Lower leg skin (tissue), 4 donors: ENCODE data around the gene PEAK1. TPM values are rescaled to one million over a fixed set of nuclear protein-coding genes. Genes with fewer than 3 reads are reported as not detected.

Experiments used
- DNase-seq, 2 donors: peaks; one replicate each; pipeline ENCODE4 v3.0.0-alpha.2; 2019; ENCODE audit warnings: low spot score in 2 of 2
- H3K4me3 ChIP-seq: fragments of 200-600 bp; sonication (generic); 2 replicates; pipeline ENCODE4 v1.5.1; 2017; ENCODE audit warnings: mild to moderate bottlenecking, low read depth; ENCODE audit not compliant: poor library complexity, severe bottlenecking
- POLR2A ChIP-seq, 2 donors: fragments of 450-650 bp; IDR thresholded peaks; one replicate each; pipeline ENCODE4 v1.6.1; 2016 to 2017; ENCODE audit warnings: antibody characterized with exemption in 2 of 2, mild to moderate bottlenecking in 1 of 2, moderate library complexity in 1 of 2
- WGBS, 2 donors: methylation state at CpG; one replicate each; pipeline ENCODE4 v1.1.5; 2018; 5-methylcytosine and 5-hydroxymethylcytosine counted together
- intact Hi-C: fragments of 100-400 bp; cut with DNase I; formaldehyde crosslinking; loops from one replicate; pipeline ENCODE4 v1.15.0; 2023; ENCODE audit warnings: low total_unique reads
- total RNA-seq, 4 donors: library from RNA; depleted of rRNA; stranded (reverse); fragments of >200 nt; gene quantifications; one replicate each; pipeline ENCODE4 v1.1.0, GENCODE V29; 2016
- TF ChIP-seq, protein P1 (sequence below), 3 donors: fragments of 450-650 bp; IDR thresholded peaks; one replicate each; pipeline ENCODE4 v1.5.1; 2016; ENCODE audit warnings: antibody characterized with exemption in 3 of 3, mild to moderate bottlenecking in 3 of 3, moderate library complexity in 2 of 3

Gene PEAK1
- total RNA-seq, 4 donors from 2014 or later: 23.4 to 38.2 (median 31.0) TPM

DNA sequence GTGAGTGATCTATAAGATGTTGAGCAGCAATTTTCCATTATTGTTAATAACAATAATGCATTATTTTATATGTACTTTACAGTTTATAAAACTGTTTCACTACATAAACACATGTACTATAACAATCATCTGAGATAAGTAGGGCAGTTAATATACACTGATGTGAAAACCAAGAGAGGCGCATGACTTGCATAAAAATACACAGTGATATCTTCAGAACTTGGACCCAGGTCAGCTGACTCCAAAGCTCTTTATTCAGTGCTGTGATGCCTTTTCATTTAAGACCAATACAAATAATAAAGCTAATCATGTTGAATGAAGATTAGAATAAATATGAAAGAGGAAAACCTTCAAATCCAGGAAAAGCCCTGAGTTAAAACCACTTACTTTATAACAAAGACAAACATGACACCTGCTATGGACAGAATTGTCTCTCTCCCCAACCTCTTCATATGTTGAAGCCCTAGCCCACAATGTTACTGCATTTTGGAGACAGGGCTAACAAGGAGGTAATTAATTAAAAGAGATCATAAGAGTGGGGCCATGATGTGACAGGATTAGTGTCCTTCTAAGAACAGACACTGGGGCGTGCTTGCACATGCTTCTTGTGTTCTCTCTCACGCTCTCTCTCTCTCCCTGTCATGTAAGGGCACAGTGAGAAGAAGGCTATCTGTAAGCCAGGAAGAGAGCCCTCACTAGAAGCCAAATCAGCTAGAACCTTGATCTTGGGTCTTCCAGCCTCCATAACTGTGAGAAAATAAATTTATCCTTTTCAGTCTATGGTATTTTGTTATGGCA is 293.2 kb downstream of the PEAK1 start:
- intact Hi-C loops: no loop called here
- no peak overlapping the region for H3K4me3 ChIP-seq
- TF ChIP-seq POLR2A (IDR thresholded peaks at IDR 0.05): no peak
- TF ChIP-seq, protein P1, sequence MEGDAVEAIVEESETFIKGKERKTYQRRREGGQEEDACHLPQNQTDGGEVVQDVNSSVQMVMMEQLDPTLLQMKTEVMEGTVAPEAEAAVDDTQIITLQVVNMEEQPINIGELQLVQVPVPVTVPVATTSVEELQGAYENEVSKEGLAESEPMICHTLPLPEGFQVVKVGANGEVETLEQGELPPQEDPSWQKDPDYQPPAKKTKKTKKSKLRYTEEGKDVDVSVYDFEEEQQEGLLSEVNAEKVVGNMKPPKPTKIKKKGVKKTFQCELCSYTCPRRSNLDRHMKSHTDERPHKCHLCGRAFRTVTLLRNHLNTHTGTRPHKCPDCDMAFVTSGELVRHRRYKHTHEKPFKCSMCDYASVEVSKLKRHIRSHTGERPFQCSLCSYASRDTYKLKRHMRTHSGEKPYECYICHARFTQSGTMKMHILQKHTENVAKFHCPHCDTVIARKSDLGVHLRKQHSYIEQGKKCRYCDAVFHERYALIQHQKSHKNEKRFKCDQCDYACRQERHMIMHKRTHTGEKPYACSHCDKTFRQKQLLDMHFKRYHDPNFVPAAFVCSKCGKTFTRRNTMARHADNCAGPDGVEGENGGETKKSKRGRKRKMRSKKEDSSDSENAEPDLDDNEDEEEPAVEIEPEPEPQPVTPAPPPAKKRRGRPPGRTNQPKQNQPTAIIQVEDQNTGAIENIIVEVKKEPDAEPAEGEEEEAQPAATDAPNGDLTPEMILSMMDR (IDR thresholded peaks at IDR 0.05): no peak
- DNase-seq: no peak
- WGBS, 2 donors: 60 to 75% methylated on average over 3 of the region's 3 CpGs

DNA sequence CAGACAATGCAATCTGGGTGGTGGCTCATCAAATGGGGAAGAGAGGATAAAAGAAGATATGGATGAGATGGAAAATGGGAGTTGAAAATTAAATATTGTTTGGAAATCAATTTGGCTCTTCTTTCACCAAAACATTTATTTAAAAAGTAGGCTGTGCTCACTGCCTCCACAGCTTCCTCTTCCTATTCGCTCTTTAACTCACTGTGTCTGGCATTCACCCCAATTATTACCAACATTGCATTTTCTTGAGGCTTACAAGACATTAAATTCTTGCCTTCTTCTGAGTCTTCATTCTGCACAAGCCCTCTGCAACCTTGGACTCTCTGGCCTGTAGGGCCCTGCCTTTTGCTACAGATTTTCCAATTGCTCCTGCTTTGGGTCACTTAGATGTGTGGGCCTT is 296.1 kb downstream of the PEAK1 start:
- no peak for DNase-seq
- intact Hi-C loops: no loop called here
- no peak for TF ChIP-seq POLR2A (IDR thresholded peaks at IDR 0.05)
- TF ChIP-seq, protein P1 (IDR thresholded peaks at IDR 0.05): no peak
- 88 to 89% methylated on average over 1 of the region's 1 CpG for WGBS, 2 donors
- H3K4me3 ChIP-seq: no peak overlapping the region

DNA sequence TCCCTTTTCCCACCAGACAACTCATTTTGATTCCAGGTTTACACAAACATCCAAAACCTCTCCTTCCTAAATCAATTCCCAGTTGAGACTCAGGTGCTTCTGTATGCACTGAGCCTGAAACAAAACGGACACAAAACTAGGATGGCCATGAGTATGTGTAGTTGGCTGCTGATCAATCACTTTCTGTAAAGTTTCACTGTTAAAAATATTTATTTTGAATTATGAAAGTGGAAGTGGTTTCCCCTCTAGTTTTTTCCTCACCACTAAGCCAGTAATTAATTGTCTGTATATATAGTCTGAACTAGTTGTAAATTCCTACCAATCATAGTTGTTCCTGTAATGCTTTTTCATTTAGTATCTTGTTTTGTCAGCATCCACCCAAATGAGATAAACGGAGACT is 297.3 kb downstream of the PEAK1 start:
- no peak for TF ChIP-seq POLR2A (IDR thresholded peaks at IDR 0.05)
- TF ChIP-seq, protein P1 (IDR thresholded peaks at IDR 0.05): no peak
- intact Hi-C loops: no loop called here
- 66 to 77% methylated on average over 2 of the region's 2 CpGs for WGBS, 2 donors
- H3K4me3 ChIP-seq: no peak overlapping the region
- DNase-seq: no peak

DNA sequence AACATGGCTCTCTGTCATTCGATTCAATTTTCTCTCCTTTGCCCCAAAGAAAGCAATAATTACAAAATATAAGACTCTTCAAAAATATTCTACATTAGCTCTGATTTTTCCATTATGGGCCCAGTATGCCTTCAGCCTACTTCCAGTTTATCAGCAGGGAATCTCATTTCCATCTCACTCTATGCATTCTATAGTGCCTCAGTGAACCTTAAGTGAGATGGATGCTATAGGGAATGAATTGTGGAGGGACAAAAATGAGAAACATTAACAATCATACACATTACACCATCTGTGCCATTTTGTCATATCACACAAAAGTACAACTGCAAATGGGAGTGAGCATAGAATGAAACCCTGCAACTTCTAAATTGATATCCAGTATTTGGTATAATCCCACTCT is 298.3 kb downstream of the PEAK1 start:
- TF ChIP-seq, protein P1 (IDR thresholded peaks at IDR 0.05): no peak
- TF ChIP-seq POLR2A (IDR thresholded peaks at IDR 0.05): no peak

DNA sequence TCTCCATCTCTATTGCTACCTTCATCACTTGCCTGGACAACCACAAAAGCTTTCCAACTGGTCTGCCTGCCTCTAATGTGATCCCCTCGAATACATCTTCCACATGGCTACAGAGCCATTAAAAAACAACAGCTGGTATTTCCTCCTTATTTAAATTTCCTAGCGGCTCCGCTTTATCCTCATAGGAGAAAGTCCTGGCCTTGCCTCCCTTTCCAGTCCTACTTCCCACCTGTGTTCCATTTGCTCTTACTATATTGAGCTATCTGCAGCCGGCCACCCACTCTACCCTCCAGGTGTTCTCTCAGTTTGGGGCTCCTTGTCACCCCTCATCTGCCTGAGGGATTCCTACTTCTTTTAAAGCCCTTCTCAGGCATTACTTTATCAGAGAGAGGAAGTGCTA is 299.3 kb downstream of the PEAK1 start:
- intact Hi-C loops: no loop called here
- no peak for DNase-seq
- no peak overlapping the region for H3K4me3 ChIP-seq
- WGBS, 2 donors: 89 to 93% methylated on average over 4 of the region's 4 CpGs
- no peak for TF ChIP-seq POLR2A (IDR thresholded peaks at IDR 0.05)
- TF ChIP-seq, protein P1 (IDR thresholded peaks at IDR 0.05): no peak

More for the DNA sequence above, 298.3 kb downstream of the PEAK1 start:
- no peak for DNase-seq
- WGBS, 2 donors: 81 to 92% methylated on average over 1 of the region's 1 CpG
- H3K4me3 ChIP-seq: no peak overlapping the region
- intact Hi-C loops: no loop called here

DNA sequence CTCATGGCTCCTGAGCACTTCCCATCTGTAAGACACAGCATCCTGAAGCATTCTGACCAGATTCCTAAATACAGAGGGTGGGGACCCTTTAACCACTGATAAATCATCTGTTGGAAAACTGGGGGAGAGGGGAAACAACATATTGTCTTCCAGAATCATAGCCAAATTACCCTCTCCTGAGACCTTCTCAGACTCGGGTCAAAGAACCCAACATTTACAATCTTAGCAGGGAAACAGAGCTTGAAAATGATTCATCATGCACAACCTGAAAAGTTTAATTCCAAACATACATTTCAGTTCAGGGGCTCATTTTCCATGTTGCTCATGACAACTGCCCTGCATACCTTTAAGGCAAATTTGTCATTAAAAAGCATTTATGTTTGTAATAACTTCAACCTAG is 300.5 kb downstream of the PEAK1 start:
- no peak overlapping the region for H3K4me3 ChIP-seq
- 59 to 63% methylated on average over 1 of the region's 1 CpG for WGBS, 2 donors
- TF ChIP-seq POLR2A (IDR thresholded peaks at IDR 0.05): no peak
- TF ChIP-seq, protein P1 (IDR thresholded peaks at IDR 0.05): no peak
- intact Hi-C loops: no loop called here
- DNase-seq: no peak
